Measurements from ENCODE around the gene MYRF.
A peak's percentile ranks its signal among the peaks of the same experiment; 100 is the strongest.

Gene MYRF

GRCh38 chr11:61795876-61796526 lies 43.6 kb downstream of the MYRF start:
- Histone ChIP-seq H2AFZ (ENCODE audit: low read length) (no peak overlapping the region), H3K18ac (ENCODE audit: low read length) (no peak overlapping the region), H3K9ac (ENCODE audit: low read depth, low read length, poor library complexity) (no peak overlapping the region), H2BK12ac (ENCODE audit: low read length) (no peak overlapping the region), H2BK5ac (ENCODE audit: low read length) (no peak overlapping the region), H3K4me2 (ENCODE audit: insufficient read depth, low read length, poor library complexity, severe bottlenecking) (no peak overlapping the region), H2AK5ac (ENCODE audit: low read depth, low read length) (no peak overlapping the region), H3K27ac (replicated peaks; ENCODE audit: low read length) (no peak overlapping the region), H3K9me3 (replicated peaks in 1 of 2; ENCODE audit: control insufficient read depth in 2 of 2, insufficient read depth in 1 of 2, low read depth in 1 of 2, low read length in 2 of 2) (no peaks in the 10 kb centered on the region), H3K4ac (ENCODE audit: low read length) (no peak overlapping the region), H3K14ac (ENCODE audit: low read length) (no peak overlapping the region), H3K36me3 (replicated peaks in 1 of 2; ENCODE audit: control insufficient read depth in 2 of 2, insufficient read depth in 2 of 2, low read length in 2 of 2) (peaks cover 27 to 69% of the 10 kb centered on the region in 2 donors), H3K27me3 (ENCODE audit: control insufficient read depth in 3 of 3, insufficient read depth in 3 of 3, low read depth in 1 of 3, low read length in 3 of 3) (no peaks in the 10 kb centered on the region), H3K4me3 (ENCODE audit: low read length in 2 of 2) (no peak overlapping the region), H4K8ac (ENCODE audit: low read depth, low read length) (no peak overlapping the region), H2BK120ac (ENCODE audit: low read depth, low read length) (no peak overlapping the region), H3K4me1 (ENCODE audit: control insufficient read depth in 2 of 2, insufficient read depth in 1 of 2, low read depth in 1 of 2, low read length in 2 of 2) (peaks cover 3 to 11% of the 10 kb centered on the region in 2 donors), H4K91ac (ENCODE audit: low read depth, low read length, poor library complexity) (no peak overlapping the region), H2BK15ac (ENCODE audit: low read length) (no peak overlapping the region), H3K23ac (ENCODE audit: low read depth, low read length, poor library complexity) (no peak overlapping the region), H3K79me1 (ENCODE audit: low read depth, low read length) (peaks cover 9% of the 10 kb centered on the region)
- no peak for DNase-seq (ENCODE audit: low spot score)
- WGBS, 2 donors (ENCODE audit: extremely low coverage in 2 of 2, insufficient read length in 2 of 2, insufficient replicate concordance in 1 of 2), result no CpG with 5 or more reads among the region's 18 CpGs

- Histone ChIP-seq H3K4me2 (ENCODE audit: insufficient read depth, low read length, poor library complexity, severe bottlenecking) (no peak overlapping the region), H3K9ac (ENCODE audit: low read depth, low read length, poor library complexity) (no peak overlapping the region), H3K4me1 (ENCODE audit: control insufficient read depth in 2 of 2, insufficient read depth in 1 of 2, low read depth in 1 of 2, low read length in 2 of 2) (peaks cover 0 to 11% of the 10 kb centered on the region in 2 donors), H3K27ac (replicated peaks; ENCODE audit: low read length) (no peak overlapping the region), H3K4me3 (ENCODE audit: low read length in 2 of 2) (no peak overlapping the region), H2AFZ (ENCODE audit: low read length) (no peak overlapping the region), H2AK5ac (ENCODE audit: low read depth, low read length) (no peak overlapping the region), H3K36me3 (replicated peaks in 1 of 2; ENCODE audit: control insufficient read depth in 2 of 2, insufficient read depth in 2 of 2, low read length in 2 of 2) (peaks cover 35 to 83% of the 10 kb centered on the region in 2 donors), H2BK12ac (ENCODE audit: low read length) (no peak overlapping the region), H3K9me3 (replicated peaks in 1 of 2; ENCODE audit: control insufficient read depth in 2 of 2, insufficient read depth in 1 of 2, low read depth in 1 of 2, low read length in 2 of 2) (no peaks in the 10 kb centered on the region), H2BK120ac (ENCODE audit: low read depth, low read length) (no peak overlapping the region), H3K27me3 (ENCODE audit: control insufficient read depth in 3 of 3, insufficient read depth in 3 of 3, low read depth in 1 of 3, low read length in 3 of 3) (no peaks in the 10 kb centered on the region), H2BK5ac (ENCODE audit: low read length) (no peak overlapping the region), H3K18ac (ENCODE audit: low read length) (no peak overlapping the region), H4K91ac (ENCODE audit: low read depth, low read length, poor library complexity) (no peak overlapping the region), H2BK15ac (ENCODE audit: low read length) (no peak overlapping the region), H3K23ac (ENCODE audit: low read depth, low read length, poor library complexity) (no peak overlapping the region), H3K14ac (ENCODE audit: low read length) (no peak overlapping the region), H3K79me1 (ENCODE audit: low read depth, low read length) (peaks cover 9% of the 10 kb centered on the region), H3K4ac (ENCODE audit: low read length) (no peak overlapping the region), H4K8ac (ENCODE audit: low read depth, low read length) (no peak overlapping the region)
- WGBS, 2 donors (ENCODE audit: extremely low coverage in 2 of 2, insufficient read length in 2 of 2, insufficient replicate concordance in 1 of 2), result no CpG with 5 or more reads among the region's 3 CpGs
- peak; percentile 62 for DNase-seq (ENCODE audit: low spot score)
Measured at GRCh38 chr11:61797263-61797944, 45.0 kb downstream of the MYRF start.

GRCh38 chr11:61799665-61800284 lies 47.3 kb downstream of the MYRF start:
- H3K18ac ChIP-seq (ENCODE audit: low read length), result no peak overlapping the region
- H3K27me3 ChIP-seq (ENCODE audit: control insufficient read depth in 3 of 3, insufficient read depth in 3 of 3, low read depth in 1 of 3, low read length in 3 of 3), result no peaks in the 10 kb centered on the region
- no peak overlapping the region for H3K4me2 ChIP-seq (ENCODE audit: insufficient read depth, low read length, poor library complexity, severe bottlenecking)
- no peak overlapping the region for H3K4ac ChIP-seq (ENCODE audit: low read length)
- H3K36me3 ChIP-seq (replicated peaks in 1 of 2; ENCODE audit: control insufficient read depth in 2 of 2, insufficient read depth in 2 of 2, low read length in 2 of 2), result peaks cover 56 to 100% of the 10 kb centered on the region in 2 donors
- no peak overlapping the region for H3K23ac ChIP-seq (ENCODE audit: low read depth, low read length, poor library complexity)
- H2BK15ac ChIP-seq (ENCODE audit: low read length), result no peak overlapping the region
- DNase-seq (ENCODE audit: low spot score), result no peak
- H4K91ac ChIP-seq (ENCODE audit: low read depth, low read length, poor library complexity), result no peak overlapping the region
- WGBS, 2 donors (ENCODE audit: extremely low coverage in 2 of 2, insufficient read length in 2 of 2, insufficient replicate concordance in 1 of 2), result no CpG with 5 or more reads among the region's 2 CpGs
- H3K9me3 ChIP-seq (replicated peaks in 1 of 2; ENCODE audit: control insufficient read depth in 2 of 2, insufficient read depth in 1 of 2, low read depth in 1 of 2, low read length in 2 of 2), result no peaks in the 10 kb centered on the region
- H2BK12ac ChIP-seq (ENCODE audit: low read length), result no peak overlapping the region
- H2BK120ac ChIP-seq (ENCODE audit: low read depth, low read length), result no peak overlapping the region
- H2BK5ac ChIP-seq (ENCODE audit: low read length), result no peak overlapping the region
- no peak overlapping the region for H2AFZ ChIP-seq (ENCODE audit: low read length)
- H3K79me1 ChIP-seq (ENCODE audit: low read depth, low read length), result peaks cover 4% of the 10 kb centered on the region
- H3K4me3 ChIP-seq (ENCODE audit: low read length in 2 of 2), result no peak overlapping the region
- no peak overlapping the region for H3K14ac ChIP-seq (ENCODE audit: low read length)
- H3K9ac ChIP-seq (ENCODE audit: low read depth, low read length, poor library complexity), result peak overlapping the region; percentile 44
- peaks cover 0 to 3% of the 10 kb centered on the region in 2 donors for H3K4me1 ChIP-seq (ENCODE audit: control insufficient read depth in 2 of 2, insufficient read depth in 1 of 2, low read depth in 1 of 2, low read length in 2 of 2)
- no peak overlapping the region for H4K8ac ChIP-seq (ENCODE audit: low read depth, low read length)
- H2AK5ac ChIP-seq (ENCODE audit: low read depth, low read length), result no peak overlapping the region
- H3K27ac ChIP-seq (replicated peaks; ENCODE audit: low read length), result no peak overlapping the region

Data from neuronal stem cell (in vitro differentiated cells).